RWPE1 (cell line): ENCODE measurements around the gene PDE4C.

ENCODE experiments used
- CTCF ChIA-PET: fragments of 350-600 bp; sonication (Branson Sonifier 250); formaldehyde crosslinking; extraction: SDS; loops from one replicate; lab custom pipeline; 2021; lab: Yijun Ruan, JAX
- POLR2A ChIA-PET: fragments of 400-600 bp; formaldehyde crosslinking; extraction: SDS; loops from one replicate; lab custom pipeline; 2020; ENCODE audit warnings: antibody characterized with exemption; ENCODE audit not compliant: low non-redundant PET; lab: Yijun Ruan, JAX
- DNase-seq: peaks from one replicate; pipeline ENCODE4 v3.0.0; 2012; ENCODE audit warnings: low spot score
- H3K27ac ChIP-seq: fragments of 450-650 bp; 2 replicates; pipeline ENCODE4 v1.5.1; 2017
- TF ChIP-seq, protein P1 (sequence below): fragments of 450-650 bp; conservative IDR thresholded peaks from 2 replicates; pipeline ENCODE4 v1.5.1; 2017; ENCODE audit warnings: low read depth, mild to moderate bottlenecking

PDE4C gene

DNA sequence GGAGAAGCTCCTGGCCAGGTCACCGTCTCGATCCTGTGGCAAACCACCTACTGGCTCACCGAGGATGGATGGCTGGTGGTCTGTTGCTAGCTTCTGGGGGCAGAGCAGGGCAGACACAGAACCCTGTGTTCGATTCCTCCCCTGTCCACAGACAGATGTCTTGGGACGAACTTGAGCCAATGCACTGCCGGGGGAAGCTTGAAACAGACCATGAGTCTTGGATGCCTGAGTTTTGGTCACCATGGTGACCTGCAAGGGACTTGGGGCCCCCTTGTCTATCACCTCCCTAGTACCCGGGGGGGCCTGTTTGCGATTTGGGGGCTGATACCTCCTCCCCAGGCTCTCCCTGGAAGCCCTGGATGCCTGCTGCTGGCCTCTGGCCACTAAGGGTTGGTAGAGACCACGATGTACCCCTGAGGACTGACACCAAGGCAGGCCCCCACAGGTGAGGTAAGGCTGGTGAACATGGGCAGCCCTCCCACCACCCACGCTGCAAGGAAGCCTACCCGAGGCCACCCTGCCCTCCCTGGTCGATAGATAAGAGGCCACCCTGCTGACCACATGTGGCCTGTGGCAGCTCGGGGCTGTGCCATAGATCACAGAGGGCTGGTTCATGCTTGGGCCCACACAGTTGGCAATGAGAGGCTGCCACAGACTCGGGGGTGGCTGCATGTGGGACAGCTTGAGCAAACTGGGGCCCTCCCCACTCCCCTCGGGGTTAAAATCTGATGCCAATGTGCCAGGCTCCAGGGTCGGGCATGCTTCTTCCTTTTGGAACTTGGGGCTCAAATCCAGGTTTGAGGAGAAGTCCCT is 37.3 kb upstream of the PDE4C start:
- TF ChIP-seq, protein P1, sequence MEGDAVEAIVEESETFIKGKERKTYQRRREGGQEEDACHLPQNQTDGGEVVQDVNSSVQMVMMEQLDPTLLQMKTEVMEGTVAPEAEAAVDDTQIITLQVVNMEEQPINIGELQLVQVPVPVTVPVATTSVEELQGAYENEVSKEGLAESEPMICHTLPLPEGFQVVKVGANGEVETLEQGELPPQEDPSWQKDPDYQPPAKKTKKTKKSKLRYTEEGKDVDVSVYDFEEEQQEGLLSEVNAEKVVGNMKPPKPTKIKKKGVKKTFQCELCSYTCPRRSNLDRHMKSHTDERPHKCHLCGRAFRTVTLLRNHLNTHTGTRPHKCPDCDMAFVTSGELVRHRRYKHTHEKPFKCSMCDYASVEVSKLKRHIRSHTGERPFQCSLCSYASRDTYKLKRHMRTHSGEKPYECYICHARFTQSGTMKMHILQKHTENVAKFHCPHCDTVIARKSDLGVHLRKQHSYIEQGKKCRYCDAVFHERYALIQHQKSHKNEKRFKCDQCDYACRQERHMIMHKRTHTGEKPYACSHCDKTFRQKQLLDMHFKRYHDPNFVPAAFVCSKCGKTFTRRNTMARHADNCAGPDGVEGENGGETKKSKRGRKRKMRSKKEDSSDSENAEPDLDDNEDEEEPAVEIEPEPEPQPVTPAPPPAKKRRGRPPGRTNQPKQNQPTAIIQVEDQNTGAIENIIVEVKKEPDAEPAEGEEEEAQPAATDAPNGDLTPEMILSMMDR = no peak
- ChIA-PET POLR2A (no interaction called here), CTCF (interaction anchor here (0.9 to 1.2 kb wide), 2 partner anchors 10 to 71 kb away, joined by 3 read pairs; no protein-coding TSS in a partner anchor)
- no peak for DNase-seq
- H3K27ac ChIP-seq = no peak overlapping the region

DNA sequence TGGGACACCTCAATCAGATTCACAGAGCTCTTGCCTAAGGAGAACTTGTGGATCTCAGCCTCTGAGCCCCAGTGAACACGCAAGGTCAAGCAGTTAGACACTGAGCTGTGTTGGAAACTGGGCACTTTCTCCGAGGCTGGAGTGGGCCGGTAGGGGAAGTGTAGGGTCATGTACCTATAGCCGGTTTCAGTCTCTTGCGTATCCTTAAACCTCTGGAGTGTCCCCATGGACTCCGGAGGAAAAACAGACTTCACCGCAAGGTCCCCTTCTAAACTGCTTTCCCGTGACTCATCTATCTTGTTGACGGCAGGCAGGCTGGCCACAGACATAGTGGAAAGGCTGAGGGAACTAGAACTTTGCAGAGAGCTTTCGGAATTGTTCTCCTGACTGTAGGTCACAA is 36.7 kb upstream of the PDE4C start:
- CTCF ChIA-PET = interaction anchor here (0.9 to 1.2 kb wide), 2 partner anchors 9 to 71 kb away, joined by 3 read pairs; no protein-coding TSS in a partner anchor
- no peak for DNase-seq
- TF ChIP-seq, protein P1 = no peak
- no peak overlapping the region for H3K27ac ChIP-seq
- POLR2A ChIA-PET = no interaction called here

DNA sequence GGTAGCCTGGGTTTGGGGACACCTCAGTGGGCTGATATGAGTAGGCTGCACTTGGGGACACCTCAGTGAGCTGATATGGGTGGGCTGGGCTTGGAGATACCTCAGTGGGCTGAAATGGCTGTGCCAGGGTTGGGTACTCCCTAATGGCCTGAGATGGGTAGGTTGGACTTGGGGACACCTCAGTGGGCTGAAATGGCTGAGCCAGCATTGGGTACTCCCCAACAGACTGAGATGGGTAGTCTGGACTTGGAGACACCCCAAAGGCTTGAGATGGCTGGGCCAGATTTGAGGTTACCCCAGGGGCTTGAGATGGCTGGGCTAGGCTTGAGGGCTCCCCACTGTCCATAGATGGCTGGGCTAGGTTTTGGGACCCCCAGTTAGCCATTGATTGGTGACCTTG is 35.9 kb upstream of the PDE4C start:
- POLR2A ChIA-PET = no interaction called here
- TF ChIP-seq, protein P1 = no peak
- CTCF ChIA-PET = interaction anchor here (0.6 to 1.2 kb wide), 5 partner anchors 10 to 70 kb away, joined by 3 to 10 read pairs (median 3); no protein-coding TSS in a partner anchor
- H3K27ac ChIP-seq = no peak overlapping the region
- DNase-seq = no peak

DNA sequence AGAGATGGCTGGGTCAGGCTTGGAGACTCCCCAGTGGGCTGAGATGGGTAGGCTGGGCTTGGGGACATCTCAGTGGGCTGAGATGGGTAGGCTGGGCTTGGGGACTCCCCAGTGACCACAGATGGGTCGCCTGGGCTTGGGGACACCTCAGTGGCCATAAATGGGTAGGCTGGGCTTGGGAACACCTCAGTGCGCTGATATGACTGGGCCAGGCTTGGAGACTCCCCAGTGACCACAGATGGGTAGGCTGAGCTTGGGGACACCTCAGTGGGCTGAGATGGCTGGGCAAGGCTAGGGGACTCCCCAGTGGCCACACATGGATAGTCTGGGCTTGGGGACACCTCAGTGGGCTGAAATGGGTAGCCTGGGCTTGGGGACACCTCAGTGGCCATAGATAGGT is 35.2 kb upstream of the PDE4C start:
- CTCF ChIA-PET = interaction anchor here (0.6 to 1.0 kb wide), 5 partner anchors 8 to 133 kb away, joined by 3 to 10 read pairs (median 4); no protein-coding TSS in a partner anchor

DNA sequence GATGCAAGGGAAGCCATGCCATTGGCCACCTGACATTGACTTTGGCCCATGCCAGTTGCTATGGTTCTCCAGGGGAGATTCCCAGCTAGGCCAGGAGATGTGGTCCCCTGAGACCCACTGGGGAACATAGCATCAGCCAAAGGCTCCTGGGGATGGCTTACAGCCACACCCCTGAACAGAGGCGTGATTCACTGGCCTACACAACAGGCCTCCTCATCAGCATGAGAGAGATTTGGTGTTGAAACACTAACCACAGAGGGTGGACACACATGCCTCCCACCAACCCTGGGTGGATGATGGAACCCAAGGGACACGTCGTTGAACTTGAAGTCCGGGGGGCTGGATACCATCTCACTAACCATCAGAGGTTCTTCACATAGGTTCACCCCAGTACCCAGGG is 33.7 kb upstream of the PDE4C start:
- CTCF ChIA-PET = no interaction called here
- TF ChIP-seq, protein P1 = no peak
- no peak for DNase-seq
- no peak overlapping the region for H3K27ac ChIP-seq
- POLR2A ChIA-PET = no interaction called here

More for the DNA sequence above, 35.2 kb upstream of the PDE4C start:
- TF ChIP-seq, protein P1 = no peak
- DNase-seq = no peak
- POLR2A ChIA-PET = no interaction called here
- H3K27ac ChIP-seq = no peak overlapping the region

DNA sequence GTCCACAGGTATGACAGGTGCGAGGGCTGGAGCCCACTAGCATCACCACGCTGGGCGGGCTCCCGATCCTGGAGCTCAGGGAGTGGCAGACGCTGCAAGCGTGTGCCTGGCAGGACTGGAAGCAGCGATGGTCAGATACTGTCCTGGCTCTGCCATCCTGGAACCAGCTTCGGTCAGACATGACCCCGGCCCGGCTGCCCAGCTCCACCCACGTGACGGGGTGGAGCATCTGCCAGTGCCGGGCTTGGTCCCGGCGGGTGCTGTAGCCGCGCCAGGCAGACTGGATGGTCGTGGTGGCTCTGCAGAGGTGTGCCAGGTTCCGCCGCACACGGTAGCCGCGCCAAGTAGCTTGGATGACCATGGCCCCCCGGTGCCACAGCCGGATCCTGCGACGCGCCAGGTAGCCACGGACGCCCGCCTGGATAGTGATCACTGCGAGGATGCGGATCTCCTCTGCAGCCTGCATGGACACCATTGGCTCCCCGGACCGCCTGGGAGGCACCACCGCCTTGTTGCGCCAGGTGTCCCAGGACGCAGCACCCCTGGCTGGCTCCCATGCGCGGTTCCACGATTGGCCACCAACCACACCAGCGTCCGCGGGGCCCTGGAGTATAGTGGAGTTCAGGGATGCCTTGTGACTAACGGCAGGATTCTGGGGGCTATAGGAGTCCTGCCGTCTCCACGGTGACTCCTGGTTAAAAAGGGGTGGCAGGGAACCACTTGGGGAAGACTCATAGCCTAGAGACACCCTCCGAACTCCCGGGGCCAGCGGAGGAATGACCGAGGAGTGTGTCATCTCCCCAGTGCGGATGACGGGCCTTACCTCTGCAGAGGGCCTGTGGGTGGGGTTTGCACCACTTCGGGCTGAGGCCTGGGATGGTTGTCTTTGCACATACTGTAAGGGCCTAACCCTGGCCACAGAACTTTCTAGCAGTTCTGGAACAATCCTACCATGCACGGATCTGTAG is 31.5 kb upstream of the PDE4C start:
- TF ChIP-seq, protein P1 = no peak
- CTCF ChIA-PET = interaction anchor here (1.0 kb wide), 1 partner anchor 22 kb away, joined by 3 read pairs; no protein-coding TSS in a partner anchor
- POLR2A ChIA-PET = no interaction called here
- no peak for DNase-seq
- no peak overlapping the region for H3K27ac ChIP-seq
